ENCODE measurements around the gene WDR18. TPM values are rescaled to one million over a fixed set of nuclear protein-coding genes. Genes with fewer than 3 reads are reported as not detected.

Gene WDR18
- total RNA-seq, 1 donor from 2014 or later, result 29.2 TPM

DNA sequence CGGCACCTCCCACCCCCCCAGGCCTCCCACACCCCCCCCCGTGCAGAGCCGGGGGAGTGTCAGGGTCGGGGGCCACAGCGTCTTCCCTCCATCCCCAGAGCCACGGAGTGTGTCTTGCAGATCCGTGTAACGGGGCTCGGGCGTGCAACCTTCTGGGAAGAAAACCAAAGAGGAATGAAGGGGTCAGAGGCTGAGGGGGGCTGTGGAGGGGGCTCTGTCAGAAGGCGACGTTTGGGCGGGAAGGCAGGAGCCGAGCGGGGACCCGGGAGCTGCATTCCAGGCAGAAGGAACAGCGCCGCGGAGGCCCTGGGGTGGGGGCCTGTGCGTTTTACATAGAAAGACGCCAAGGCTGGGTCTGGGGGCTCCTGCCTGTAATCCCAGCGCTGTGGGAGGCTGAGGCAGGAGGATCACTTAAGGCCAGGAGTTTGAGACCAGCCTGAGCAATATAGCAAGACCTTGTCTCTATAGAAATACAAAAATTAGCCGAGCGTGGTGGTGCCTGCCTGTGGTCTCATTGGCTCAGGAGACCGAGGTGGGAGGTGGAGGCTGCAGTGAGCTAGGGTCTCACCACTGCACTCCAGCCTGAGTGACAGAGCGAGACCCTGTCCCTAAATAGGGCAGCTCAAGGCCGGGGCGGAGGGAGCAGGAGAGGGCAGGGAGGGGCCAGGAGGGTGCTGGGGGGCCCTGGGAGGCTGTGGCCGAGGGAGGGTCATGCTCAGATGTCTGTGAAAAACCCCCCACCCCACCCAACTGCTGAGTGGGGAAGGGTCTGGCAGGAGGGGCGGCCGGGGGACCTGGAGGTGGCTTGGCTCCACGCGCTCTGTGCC is 30.5 kb upstream of the WDR18 start:
- Histone ChIP-seq H3K4me1 (peaks cover 25% of the 10 kb centered on the region), H3K27me3 (ENCODE audit: low read depth) (no peaks in the 10 kb centered on the region), H3K4me3 (peak overlapping the region; percentile 20), H3K9me3 (no peaks in the 10 kb centered on the region), H3K36me3 (no peaks in the 10 kb centered on the region), H3K27ac (peak overlapping the region; percentile 15)
- ATAC-seq, result no peak
- no peak for DNase-seq
- TF ChIP-seq, protein P1, sequence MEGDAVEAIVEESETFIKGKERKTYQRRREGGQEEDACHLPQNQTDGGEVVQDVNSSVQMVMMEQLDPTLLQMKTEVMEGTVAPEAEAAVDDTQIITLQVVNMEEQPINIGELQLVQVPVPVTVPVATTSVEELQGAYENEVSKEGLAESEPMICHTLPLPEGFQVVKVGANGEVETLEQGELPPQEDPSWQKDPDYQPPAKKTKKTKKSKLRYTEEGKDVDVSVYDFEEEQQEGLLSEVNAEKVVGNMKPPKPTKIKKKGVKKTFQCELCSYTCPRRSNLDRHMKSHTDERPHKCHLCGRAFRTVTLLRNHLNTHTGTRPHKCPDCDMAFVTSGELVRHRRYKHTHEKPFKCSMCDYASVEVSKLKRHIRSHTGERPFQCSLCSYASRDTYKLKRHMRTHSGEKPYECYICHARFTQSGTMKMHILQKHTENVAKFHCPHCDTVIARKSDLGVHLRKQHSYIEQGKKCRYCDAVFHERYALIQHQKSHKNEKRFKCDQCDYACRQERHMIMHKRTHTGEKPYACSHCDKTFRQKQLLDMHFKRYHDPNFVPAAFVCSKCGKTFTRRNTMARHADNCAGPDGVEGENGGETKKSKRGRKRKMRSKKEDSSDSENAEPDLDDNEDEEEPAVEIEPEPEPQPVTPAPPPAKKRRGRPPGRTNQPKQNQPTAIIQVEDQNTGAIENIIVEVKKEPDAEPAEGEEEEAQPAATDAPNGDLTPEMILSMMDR (IDR thresholded peaks at IDR 0.05), result no peak
- intact Hi-C loops (cut with DNase I), result no loop called here

DNA sequence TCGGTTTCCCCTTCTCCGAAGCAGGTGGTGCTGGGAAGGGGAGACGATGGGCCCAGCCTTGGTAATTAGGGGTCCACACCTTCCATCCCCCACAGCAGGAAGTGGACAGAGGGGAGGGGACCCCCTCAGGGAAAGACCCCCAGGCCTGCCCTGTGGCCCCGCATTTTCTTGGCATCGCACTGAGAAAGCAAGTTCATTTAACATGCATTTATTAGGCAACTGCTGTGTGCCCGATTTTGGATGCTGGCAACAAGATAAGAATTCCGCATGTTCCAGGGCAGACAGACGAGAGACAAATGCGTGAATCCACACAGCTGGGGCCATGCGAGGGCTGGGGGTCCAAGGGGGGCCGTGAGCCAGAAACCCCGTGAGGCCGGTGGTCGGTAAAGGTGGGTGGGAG is 29.9 kb upstream of the WDR18 start:
- Histone ChIP-seq H3K4me3 (no peak overlapping the region), H3K27me3 (ENCODE audit: low read depth) (no peaks in the 10 kb centered on the region), H3K27ac (no peak overlapping the region), H3K36me3 (no peaks in the 10 kb centered on the region), H3K4me1 (peaks cover 25% of the 10 kb centered on the region), H3K9me3 (no peaks in the 10 kb centered on the region)
- TF ChIP-seq, protein P1 (IDR thresholded peaks at IDR 0.05), result no peak
- no peak for ATAC-seq
- intact Hi-C loops (cut with DNase I), result no loop called here
- no peak for DNase-seq

DNA sequence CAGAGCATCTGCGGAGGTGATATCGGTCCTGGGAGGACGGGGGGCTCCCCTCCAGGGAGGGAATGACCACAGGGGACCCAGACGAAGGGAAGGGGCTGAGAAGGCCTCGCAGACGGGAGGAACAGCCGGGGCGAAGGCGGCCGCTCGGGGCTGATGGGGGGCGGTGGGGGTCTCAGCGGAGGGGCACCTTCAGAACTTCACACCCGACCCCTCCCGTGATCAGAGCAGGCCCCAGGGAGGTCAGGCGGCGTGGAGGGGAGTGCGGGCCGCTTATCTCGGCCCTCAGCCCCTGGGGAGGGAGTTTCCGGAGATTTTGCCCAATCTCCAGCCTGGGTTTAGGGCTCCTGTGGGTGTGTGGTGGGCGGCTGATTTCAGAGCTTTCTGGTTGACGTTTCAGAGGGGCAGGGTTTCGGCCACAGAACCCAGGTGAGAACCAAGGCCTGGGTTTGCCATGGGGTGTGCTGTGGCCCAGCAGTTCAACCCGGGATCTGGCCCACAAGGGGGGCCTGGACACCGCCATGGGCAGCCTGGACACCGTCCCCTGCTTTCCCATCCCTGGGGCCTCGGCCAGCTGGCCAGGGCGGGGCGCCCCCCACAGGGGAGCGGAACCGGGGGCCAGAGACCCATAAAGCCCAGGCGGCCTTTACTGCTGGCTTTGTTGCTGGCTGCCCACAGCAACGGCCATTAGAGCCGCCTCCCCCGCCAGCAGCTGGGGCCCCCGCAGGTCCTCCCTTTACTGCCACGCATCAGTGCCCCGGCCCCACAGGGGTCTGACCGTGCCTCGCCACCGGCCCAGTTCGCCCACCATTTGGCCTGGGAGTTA is 29.3 kb upstream of the WDR18 start:
- Histone ChIP-seq H3K9me3 (no peaks in the 10 kb centered on the region), H3K27me3 (ENCODE audit: low read depth) (no peaks in the 10 kb centered on the region), H3K36me3 (no peaks in the 10 kb centered on the region), H3K4me1 (peaks cover 25% of the 10 kb centered on the region), H3K4me3 (no peak overlapping the region), H3K27ac (no peak overlapping the region)
- intact Hi-C loops (cut with DNase I), result no loop called here
- ATAC-seq (no peak), DNase-seq (no peak)
- TF ChIP-seq, protein P1 (IDR thresholded peaks at IDR 0.05), result no peak

DNA sequence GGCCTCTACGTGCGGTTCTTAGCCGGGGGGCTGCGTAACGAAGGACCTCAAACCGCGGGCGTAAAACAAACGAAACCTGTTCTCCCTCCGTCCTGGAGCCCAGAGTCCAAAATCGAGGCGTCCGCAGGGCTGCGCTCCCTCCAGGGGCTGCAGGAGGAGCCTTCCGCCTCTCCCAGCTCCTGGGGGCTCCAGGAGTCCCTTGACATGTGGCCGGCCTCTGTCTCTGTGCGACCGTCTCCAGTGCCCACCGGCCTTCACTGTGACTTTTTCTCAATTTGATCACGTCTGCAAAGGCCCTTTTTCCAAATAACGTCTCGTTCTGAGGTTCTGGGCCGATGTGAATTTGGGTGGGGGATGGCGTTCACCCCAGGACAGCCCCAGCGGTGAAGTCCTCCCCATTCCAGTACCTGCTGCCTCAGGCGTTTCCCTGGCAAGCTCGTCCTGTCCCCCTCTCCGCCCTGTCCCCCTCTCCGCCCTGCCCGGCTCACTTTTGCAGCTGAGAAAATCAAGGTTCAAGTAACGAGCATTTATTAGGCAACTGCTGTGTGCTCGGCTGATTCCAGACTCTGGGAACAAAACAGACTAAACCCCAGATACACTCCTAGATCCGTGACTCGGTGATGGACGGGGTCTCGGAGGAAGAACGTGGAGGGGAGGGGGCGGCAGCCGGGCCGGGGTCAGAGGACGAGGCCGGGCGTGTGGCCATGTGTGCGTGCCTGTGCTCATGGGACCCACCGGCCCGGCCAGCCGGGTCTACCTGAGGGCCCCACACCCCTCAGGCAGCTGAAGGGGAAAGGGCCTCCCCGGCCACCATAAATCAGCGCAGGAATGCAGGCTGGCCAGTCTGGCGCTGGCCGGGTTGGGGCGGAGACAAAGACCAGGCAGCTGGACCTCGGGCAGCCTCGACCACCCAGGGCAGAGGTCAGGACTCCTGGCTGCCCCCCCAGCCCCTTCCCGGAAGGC is 28.1 kb upstream of the WDR18 start:
- intact Hi-C loops (cut with DNase I), result no loop called here
- Histone ChIP-seq H3K27me3 (ENCODE audit: low read depth) (no peaks in the 10 kb centered on the region), H3K4me1 (peaks cover 25% of the 10 kb centered on the region), H3K36me3 (peaks cover 4% of the 10 kb centered on the region), H3K27ac (no peak overlapping the region), H3K4me3 (no peak overlapping the region), H3K9me3 (no peaks in the 10 kb centered on the region)
- TF ChIP-seq, protein P1 (IDR thresholded peaks at IDR 0.05), result no peak
- DNase-seq (no peak), ATAC-seq (peak in 1 of 2 donors; percentile 51)

All from lower lobe of right lung (tissue), 2 donors.